GM20000 (cell line): ENCODE data around the gene CHTF8.

Experiments used
- DNase-seq: peaks from one replicate; pipeline ENCODE4 v3.0.0; 2012; ENCODE audit warnings: low spot score
- CTCF ChIP-seq: IDR thresholded peaks from 2 replicates; pipeline ENCODE4 v1.5.1; 2012; ENCODE audit warnings: mild to moderate bottlenecking, control low read depth; ENCODE audit errors: extremely low read depth, missing control alignments

Gene CHTF8

GRCh38 chr16:69089091-69089910 is 43.1 kb downstream of the CHTF8 start:
- no peak for DNase-seq
- TF ChIP-seq CTCF, result no peak

DNA sequence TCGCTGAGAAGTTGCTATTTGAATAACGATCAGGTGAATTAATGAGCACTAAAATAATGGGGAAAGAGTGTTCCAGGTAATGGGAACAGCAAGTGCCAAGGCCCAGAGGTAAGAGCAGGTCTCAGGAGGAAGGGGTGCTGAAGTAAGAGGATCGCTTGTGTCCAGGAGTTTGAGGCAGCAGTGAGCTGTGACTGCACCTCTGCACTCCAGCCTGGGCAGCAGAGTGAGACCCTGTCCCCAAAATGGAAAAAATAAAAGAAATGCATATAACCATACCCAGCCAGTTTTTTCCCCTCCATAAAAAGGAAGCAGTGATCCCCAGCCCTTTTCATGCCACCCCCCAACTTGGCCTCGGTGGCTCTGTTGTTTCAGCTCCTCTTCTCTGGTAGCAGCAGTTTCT is 43.7 kb downstream of the CHTF8 start:
- TF ChIP-seq CTCF, result no peak
- DNase-seq, result no peak

- no peak for TF ChIP-seq CTCF
- DNase-seq, result no peak
Measured at GRCh38 chr16:69087161-69087581, 45.2 kb downstream of the CHTF8 start.

DNA sequence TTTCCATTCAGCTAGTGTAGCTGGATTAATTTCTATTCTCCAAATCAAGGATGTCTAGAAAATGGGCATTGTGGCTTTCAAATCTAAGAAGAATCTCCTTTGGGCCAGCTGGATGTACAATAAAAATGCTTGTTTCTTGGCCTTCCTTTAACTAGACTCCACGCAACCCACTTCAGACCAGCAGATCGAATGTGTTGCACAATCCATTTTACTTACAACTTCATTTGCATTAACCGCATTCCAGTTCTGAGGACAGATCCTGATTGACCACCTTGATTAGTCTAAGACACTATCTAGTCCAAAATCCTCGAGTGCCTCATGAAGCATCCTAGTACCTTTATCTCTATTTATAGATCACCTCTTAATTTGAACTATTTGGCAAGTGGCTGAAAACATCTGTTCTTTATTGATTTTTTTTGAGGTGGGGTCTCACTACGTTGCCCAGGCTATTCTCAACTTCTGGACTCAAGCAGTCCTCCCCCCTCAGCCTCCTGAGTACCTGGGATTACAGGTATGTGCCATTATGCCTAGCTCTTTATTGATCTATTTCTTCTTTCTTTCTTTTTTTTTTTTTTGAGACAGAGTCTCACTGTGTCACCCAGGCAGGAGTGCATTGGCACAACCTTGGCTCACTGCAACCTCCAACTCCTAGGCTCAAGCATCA is 47.2 kb downstream of the CHTF8 start:
- DNase-seq, result no peak
- TF ChIP-seq CTCF, result no peak

DNA sequence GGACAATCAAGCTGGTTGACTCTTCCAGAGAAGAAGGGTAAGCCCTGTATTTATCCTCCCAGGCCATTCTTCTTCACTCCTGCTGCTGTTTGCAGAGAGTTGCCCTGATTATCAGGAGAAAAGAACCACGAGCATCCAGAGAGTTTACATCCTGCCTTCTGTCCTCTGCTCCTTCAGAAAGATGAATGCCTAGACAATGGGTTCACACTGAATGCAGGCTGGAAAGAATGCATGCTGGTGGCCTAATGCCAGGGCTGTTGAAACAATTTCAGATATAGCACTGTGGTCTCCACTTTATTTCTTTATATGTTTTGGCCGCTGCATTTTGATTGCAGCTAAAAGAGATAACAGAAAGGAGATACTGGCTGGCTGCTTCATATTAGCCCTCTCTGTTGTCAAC is 48.1 kb downstream of the CHTF8 start:
- no peak for DNase-seq
- TF ChIP-seq CTCF, result no peak

GRCh38 chr16:69083306-69083941 is 49.0 kb downstream of the CHTF8 start:
- DNase-seq, result no peak
- TF ChIP-seq CTCF, result no peak

- no peak for DNase-seq
- no peak for TF ChIP-seq CTCF
Measured at GRCh38 chr16:69079697-69080096, 52.7 kb downstream of the CHTF8 start.
